LNCaP clone FGC (cell line): Measurements from ENCODE around the gene HFE.
"Not testable (repeated sequence)": the region's sequence is repeated elsewhere in the genome, so short reads cannot be mapped to it uniquely, and the experiment has no call there.

Experiments
- DNase-seq: peaks from one replicate; pipeline ENCODE4 v3.0.0-alpha.2; 2011; ENCODE audit warnings: low read depth
- H3K4me3 ChIP-seq: 2 replicates; pipeline ENCODE4 v1.5.1; 2011; ENCODE audit warnings: mild to moderate bottlenecking, low read depth, low read length, control low read depth
- TF ChIP-seq, protein P1 (sequence below): IDR thresholded peaks from 2 replicates; pipeline ENCODE4 v1.5.1; 2012; ENCODE audit warnings: mild to moderate bottlenecking; ENCODE audit not compliant: control insufficient read depth, insufficient read depth; ENCODE audit errors: extremely low read depth

The HFE gene

DNA sequence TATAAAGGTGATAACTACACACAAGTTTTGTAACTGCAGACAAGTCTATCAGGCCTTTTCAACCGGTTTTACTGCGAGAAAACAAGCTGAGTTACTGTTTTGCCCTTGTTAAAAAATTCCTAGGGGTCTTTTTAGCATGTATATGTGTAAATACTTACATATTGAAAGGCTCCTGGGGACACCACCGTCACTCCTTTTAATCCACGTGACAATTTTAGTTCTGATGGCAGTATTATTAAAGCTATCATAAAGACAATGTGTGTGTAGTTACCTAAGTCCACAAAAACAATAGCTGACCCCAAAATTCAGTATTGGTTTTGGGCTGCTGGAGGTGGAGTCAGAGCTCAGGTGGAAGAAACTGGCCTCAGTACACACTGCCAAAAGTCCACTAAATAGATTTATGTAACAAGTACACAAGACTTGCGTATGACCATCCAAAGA lies 41.3 kb upstream of the HFE start:
- TF ChIP-seq, protein P1, sequence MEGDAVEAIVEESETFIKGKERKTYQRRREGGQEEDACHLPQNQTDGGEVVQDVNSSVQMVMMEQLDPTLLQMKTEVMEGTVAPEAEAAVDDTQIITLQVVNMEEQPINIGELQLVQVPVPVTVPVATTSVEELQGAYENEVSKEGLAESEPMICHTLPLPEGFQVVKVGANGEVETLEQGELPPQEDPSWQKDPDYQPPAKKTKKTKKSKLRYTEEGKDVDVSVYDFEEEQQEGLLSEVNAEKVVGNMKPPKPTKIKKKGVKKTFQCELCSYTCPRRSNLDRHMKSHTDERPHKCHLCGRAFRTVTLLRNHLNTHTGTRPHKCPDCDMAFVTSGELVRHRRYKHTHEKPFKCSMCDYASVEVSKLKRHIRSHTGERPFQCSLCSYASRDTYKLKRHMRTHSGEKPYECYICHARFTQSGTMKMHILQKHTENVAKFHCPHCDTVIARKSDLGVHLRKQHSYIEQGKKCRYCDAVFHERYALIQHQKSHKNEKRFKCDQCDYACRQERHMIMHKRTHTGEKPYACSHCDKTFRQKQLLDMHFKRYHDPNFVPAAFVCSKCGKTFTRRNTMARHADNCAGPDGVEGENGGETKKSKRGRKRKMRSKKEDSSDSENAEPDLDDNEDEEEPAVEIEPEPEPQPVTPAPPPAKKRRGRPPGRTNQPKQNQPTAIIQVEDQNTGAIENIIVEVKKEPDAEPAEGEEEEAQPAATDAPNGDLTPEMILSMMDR = no peak
- no peak for DNase-seq
- no peak overlapping the region for H3K4me3 ChIP-seq

DNA sequence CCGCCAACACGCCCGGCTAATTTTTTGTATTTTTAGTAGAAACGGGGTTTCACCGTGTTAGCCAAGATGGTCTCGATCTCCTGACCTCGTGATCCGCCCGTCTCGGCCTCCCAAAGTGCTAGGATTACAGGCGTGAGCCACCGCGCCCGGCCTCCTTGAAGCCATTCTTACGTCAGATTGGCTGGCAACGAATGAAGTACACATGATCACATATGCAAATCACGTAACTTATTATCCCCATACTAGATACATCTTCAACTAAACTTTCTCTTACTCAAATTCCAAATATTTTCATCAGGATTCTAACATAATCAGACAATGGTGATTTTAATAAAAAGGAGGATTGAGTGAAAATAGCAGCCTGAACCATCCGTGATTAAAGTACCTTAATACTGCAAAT lies 39.9 kb upstream of the HFE start:
- not testable (repeated sequence) for H3K4me3 ChIP-seq, DNase-seq

DNA sequence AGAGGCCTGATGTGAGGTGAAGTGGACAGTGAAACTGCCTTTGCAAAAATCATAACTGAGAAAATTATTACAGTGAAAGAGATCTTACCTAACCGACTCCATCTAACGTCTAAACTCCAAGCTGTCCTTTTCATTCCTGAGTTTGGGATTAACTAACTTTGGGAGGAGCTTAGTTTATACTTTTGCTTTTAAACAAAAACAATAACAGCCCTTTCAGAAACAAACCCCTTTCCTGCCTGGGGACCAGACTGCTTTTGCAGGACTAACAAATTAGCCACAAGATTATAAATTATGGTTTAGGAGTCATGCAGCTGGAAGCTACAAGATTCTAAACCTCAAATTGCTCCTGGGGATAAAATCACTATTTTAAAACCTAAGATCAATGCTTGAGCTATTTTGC lies 38.6 kb upstream of the HFE start:
- no peak overlapping the region for H3K4me3 ChIP-seq
- DNase-seq = no peak
- TF ChIP-seq, protein P1 = no peak

DNA sequence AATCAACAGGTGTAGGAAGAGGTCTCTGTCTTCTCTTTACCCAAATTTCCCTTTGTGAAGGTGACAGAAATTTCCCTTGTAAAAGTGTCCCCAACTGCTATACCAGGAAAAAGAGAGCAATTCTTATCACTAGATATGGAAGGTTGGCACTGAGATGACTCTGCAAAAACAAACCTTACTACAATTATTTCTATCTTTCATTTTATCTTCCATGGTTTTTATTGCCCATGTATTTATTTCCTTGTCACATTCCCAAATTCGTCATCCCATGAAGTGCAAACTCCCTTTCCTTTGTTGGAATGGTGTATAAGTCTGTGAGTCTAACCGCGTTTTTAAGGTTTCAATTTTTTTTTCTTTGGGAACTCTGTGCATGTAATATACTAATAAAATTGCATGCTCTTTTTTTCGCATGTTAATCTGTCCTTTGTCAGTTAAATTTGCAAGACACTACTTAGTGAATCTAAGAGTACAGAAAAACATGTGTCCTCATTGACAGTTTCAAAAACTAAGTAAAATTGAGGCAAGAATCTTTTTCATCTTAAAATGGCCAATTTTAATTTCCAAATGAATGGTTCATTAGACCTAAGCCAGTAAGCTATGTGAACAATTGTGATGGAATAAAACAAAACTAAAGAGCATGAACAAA lies 35.4 kb upstream of the HFE start:
- no peak for DNase-seq

DNA sequence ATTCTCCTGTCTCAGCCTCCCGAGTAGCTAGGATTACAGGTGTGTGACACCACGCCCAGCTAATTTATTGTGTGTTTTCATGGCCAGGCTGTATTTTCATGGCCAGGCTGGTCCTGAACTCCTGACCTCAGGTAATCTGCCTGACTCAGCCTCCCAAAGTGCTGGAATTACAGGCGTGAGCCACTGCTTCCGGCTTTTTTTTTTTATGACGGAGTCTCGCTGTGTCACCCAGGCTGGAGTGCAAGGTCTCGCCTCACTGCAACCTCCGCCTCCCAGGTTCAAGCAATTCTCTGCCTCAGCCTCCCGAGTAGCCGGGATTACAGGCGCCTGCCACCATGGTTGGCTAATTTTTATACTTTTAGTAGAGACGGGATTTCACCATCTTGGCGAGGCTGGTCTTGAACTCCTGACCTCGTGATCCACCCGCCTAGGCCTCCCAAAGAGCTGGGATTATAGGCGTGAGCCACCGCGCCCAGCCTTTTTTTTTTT lies 34.4 kb upstream of the HFE start:
- not testable (repeated sequence) for H3K4me3 ChIP-seq, DNase-seq

More for the DNA sequence above, 35.4 kb upstream of the HFE start:
- TF ChIP-seq, protein P1 = no peak
- H3K4me3 ChIP-seq = no peak overlapping the region

DNA sequence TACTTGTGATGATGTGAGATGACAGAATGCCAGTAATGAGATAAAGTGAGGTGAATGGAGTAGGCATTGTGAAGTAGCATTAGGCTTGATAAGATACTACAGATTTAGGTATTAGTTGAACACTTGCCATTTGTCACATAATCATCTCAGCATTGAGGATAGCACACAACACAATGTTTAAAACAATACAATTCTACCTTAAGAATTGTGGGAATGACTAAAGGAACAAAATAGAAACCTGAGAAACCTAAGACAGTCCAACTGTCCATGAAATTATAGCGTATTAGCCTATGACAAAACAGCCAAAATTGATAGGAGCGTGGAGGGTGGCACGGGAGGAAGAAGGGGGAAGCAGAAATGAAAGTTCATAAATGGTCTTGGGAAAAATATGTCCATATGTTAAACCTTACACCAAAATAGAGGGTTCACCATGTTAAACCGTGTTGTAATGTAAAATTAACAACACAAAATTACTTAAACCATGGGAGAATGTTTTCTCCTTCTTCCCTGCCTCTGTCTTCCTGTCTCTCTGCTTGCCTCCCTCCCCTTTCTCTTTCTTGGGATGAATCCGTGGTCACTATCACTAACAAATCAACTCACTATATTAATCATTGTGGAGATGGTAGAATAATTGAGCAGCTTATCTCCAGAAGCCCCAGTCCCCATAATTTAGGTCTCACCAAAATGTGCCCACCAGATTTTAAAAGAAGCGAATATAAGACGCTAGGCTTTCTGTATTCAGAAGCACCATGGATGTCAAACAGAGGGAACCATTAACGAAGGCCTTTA lies 33.0 kb upstream of the HFE start:
- H3K4me3 ChIP-seq = peak overlapping the region; percentile 65
- TF ChIP-seq, protein P1 = no peak
- DNase-seq = no peak

DNA sequence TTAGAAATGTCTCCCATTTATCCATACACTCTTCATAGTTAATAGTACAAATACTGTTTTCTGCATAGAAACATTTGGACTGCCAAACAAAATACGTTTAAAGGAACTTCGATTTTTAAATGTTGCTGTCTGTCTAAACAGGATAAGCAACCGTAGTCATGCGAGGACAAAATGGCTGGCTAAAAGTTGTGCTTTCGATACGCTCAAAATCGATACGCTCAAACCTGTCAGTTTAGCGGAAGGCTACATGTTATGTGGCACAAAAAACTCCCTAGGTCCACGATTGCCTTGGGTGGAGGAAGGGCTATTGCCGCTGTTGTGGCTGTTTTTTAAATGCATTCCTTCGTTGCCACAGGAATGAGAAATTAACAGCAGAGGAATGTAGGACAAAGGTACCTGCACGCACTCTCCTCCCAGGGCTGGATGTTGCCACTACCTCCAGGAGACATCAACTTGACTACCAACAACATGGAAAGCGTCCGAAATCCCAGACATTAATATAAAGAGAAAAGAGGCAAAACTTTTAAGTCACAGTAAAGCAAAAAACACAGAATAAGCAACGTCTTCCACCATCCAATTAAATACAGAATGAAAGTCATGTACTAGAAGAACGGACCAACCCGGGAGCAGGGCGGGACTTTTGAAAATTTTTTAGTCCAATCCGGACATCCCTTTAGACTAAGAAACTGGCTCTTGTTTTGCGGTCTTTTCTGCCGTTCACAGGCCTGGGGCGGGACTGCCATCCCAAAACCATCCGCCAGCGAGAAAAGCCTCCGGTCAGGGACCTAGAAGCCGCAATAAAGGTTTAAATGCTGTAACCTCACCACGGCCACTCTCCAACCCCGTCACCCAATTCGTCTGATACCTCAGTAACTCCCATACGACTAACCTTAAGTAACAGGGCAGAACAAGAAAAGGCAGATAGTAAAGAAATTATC lies 32.2 kb upstream of the HFE start:
- peak overlapping the region; percentile 65 for H3K4me3 ChIP-seq
- TF ChIP-seq, protein P1 = no peak
- peak; percentile 89 for DNase-seq
